HFF-Myc (cell line): ENCODE measurements around the gene FZD8.

Source experiments
- DNase-seq: peaks from one replicate; pipeline ENCODE4 v3.0.0-alpha.2; 2011; ENCODE audit warnings: low read depth; ENCODE audit errors: extremely low read depth
- H3K4me3 ChIP-seq: replicated peaks from 2 replicates; pipeline ENCODE4 v1.5.1; 2011; ENCODE audit warnings: low read depth, mild to moderate bottlenecking, control low read depth, low read length
- CTCF ChIP-seq: IDR thresholded peaks from 2 replicates; pipeline ENCODE4 v1.5.1; 2012; ENCODE audit warnings: mild to moderate bottlenecking, low read depth, low read length, control low read depth; ENCODE audit errors: missing control alignments

The FZD8 gene

GRCh38 chr10:35641676-35642034, 441 bp downstream of the FZD8 start:
- no peak for DNase-seq
- no peak for TF ChIP-seq CTCF
- peak overlapping the region; percentile 43 for H3K4me3 ChIP-seq

- DNase-seq, result peak; percentile 20
Observed at GRCh38 chr10:35640951-35641675, 983 bp downstream of the FZD8 start.

GRCh38 chr10:35640474-35640873, 1.6 kb downstream of the FZD8 start:
- no peak for TF ChIP-seq CTCF
- H3K4me3 ChIP-seq, result peak overlapping the region; percentile 24
- DNase-seq, result no peak

More at GRCh38 chr10:35640951-35641675, 983 bp downstream of the FZD8 start:
- TF ChIP-seq CTCF, result no peak
- H3K4me3 ChIP-seq, result peak overlapping the region; percentile 43

DNA sequence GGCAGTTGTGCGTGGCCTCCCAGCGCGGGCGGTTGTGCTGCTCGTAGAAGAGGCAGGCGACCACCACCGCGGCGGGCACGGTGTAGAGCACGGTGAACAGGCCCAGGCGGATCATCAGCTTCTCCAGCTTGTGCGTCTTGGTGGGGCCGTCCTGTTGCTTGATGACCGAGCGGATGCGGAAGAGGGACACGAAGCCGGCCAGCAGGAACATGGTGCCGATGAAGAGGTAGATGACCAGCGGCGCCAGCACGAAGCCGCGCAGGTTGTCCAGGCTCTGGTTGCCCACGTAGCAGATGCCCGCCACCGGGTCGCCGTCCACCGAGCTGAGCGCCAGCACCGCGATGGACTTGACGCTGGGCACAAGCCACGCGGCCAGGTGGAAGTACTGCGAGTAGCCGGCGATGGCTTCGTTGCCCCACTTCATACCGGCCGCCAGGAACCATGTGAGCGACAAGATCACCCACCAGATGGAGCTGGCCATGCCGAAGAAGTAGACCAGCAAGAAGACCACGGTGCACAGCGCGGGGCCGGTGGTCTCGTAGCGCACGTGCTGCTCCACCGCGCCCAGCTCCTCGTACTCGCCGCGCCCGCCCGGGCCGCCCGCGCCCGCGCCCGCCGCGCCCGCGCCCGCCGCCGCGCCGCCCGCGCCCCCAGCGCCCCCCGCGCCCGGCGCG, 2.2 kb downstream of the FZD8 start:
- no peak for TF ChIP-seq CTCF
- no peak for DNase-seq
- H3K4me3 ChIP-seq, result no peak overlapping the region

- no peak overlapping the region for H3K4me3 ChIP-seq
- DNase-seq, result no peak
Observed at GRCh38 chr10:35639021-35639727, 2.9 kb downstream of the FZD8 start.

DNA sequence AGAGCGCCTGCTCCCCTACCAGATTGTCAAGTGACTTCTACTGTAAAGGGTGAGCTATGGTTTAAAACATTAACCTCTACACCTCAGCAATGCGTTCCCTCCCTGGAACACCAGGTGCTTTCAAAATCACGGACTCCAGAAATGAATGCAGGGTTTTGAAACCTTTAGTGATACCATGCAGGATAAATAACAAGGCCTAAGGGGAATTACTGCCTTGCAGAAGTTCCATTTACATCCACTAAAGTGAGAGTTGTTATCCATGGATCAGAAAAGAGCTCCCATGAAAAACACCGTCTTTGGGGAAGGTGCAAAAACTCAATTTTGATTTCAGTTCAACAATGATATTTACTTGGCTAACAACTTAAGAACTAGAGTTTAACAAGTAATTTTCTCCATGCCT, 4.0 kb downstream of the FZD8 start:
- no peak for TF ChIP-seq CTCF
- no peak for DNase-seq
- no peak overlapping the region for H3K4me3 ChIP-seq

More at GRCh38 chr10:35639021-35639727, 2.9 kb downstream of the FZD8 start:
- TF ChIP-seq CTCF, result no peak
